ENCODE measurements around the gene PHF20. TPM values are rescaled to one million over a fixed set of nuclear protein-coding genes. Genes with fewer than 3 reads are reported as not detected.
"Not testable (repeated sequence)": the region's sequence is repeated elsewhere in the genome, so short reads cannot be mapped to it uniquely, and the experiment has no call there.

Gene PHF20
- total RNA-seq, 1 donor: 30.9 TPM

DNA sequence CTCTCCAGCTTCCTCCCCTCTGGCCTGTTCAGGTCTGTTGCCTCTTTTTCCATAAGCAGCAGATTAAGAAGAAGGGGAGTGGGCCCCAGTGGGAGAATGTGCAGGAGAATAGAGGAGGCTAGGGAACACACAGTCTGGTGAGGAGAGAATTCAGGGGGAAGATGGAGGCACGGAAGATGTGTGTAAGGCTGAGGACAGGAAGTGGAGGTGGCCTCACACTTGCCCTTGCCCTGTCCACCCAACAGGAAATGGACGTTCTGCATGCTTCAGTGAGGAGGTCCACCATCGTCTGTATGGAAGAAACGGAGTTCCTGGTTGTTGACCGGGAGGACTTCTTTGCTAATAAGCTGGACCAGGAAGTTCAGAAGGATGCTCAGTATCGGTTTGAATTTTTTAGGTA, 212.6 kb downstream of the PHF20 start:
- DNase-seq (ENCODE audit: low read depth): no peak
- H3K4me3 ChIP-seq (ENCODE audit: low read depth, low read length): no peak overlapping the region
- TF ChIP-seq, protein P1, sequence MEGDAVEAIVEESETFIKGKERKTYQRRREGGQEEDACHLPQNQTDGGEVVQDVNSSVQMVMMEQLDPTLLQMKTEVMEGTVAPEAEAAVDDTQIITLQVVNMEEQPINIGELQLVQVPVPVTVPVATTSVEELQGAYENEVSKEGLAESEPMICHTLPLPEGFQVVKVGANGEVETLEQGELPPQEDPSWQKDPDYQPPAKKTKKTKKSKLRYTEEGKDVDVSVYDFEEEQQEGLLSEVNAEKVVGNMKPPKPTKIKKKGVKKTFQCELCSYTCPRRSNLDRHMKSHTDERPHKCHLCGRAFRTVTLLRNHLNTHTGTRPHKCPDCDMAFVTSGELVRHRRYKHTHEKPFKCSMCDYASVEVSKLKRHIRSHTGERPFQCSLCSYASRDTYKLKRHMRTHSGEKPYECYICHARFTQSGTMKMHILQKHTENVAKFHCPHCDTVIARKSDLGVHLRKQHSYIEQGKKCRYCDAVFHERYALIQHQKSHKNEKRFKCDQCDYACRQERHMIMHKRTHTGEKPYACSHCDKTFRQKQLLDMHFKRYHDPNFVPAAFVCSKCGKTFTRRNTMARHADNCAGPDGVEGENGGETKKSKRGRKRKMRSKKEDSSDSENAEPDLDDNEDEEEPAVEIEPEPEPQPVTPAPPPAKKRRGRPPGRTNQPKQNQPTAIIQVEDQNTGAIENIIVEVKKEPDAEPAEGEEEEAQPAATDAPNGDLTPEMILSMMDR (IDR thresholded peaks at IDR 0.05; ENCODE audit: insufficient read depth, low read length): no peak

DNA sequence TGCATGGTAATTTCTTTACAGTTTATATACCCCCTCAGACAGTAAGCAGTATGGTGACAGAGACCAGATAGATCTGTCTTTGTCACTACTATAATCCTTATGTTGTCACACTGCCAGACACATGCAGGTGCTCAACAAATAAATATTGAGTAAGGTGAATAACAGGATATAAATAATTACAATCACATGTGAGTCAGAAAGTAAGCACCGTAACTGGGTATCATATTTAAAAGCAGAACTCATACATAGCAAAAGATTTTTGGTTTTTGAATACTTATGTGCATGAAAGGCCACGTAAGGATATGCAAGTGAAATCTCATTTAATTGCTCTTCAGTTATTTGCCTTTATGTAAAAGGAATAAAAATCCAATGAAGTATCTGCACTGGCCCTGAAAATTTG, 214.0 kb downstream of the PHF20 start:
- H3K4me3 ChIP-seq (ENCODE audit: low read depth, low read length): no peak overlapping the region
- TF ChIP-seq, protein P1 (IDR thresholded peaks at IDR 0.05; ENCODE audit: insufficient read depth, low read length): no peak
- no peak for DNase-seq (ENCODE audit: low read depth)

DNA sequence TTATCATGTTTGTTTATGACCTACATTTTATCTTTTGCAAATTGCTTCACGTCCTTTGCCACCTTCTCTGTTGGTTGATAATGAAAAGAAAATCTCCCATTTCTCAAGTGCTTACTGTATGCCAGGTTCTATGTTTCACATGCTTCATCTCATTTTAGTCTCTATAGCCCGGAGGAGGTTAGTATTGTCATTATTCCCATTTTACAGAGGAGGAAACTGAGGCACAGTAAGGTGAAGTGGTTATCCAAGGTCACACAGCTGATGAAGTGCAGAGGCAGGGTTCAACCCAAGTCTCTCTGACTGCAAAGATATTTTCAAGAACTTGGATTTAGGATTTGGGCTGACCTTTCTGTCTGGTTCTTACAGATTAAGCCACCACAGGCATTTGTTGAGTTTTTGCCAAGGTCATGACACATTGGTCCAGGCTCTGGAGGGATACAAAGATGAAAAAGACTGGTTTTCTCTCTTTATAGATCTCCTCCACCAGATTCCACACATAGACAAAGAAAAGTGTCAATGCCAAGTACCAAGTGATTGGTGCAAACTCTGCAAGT, 217.2 kb downstream of the PHF20 start:
- peak; percentile 41 for DNase-seq (ENCODE audit: low read depth)
- H3K4me3 ChIP-seq (ENCODE audit: low read depth, low read length): no peak overlapping the region
- TF ChIP-seq, protein P1 (IDR thresholded peaks at IDR 0.05; ENCODE audit: insufficient read depth, low read length): no peak

DNA sequence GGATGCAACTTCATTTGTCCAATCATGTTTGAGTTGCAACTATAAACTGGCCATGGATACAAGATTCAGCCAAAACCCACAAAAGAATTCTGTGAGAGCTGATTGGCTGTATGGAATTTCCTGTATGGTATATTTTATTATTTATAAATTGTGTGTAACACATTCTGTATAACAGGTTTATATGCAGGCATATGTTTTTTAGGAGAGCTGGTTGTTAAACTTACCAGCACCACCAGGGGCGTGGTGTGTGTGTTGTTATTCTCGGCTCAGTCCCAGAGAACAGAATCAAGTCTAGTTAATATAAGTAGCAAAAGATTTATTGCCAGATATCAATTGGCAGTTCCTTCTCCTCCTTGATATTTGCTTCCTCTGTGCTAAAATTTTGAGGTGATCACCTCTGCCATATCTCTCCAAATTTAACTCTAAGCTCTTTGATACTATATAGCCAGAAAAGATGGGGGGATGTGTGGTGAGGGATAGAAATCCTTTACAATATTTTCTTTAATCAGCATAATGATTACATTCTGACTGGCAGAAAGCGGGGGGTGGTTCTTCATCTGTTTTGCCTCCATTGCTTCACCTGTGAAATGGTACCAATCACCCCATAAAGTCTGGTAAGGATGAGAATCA, 219.4 kb downstream of the PHF20 start:
- peak; percentile 51 for DNase-seq (ENCODE audit: low read depth)
- TF ChIP-seq, protein P1 (IDR thresholded peaks at IDR 0.05; ENCODE audit: insufficient read depth, low read length): peak; percentile 75
- H3K4me3 ChIP-seq (ENCODE audit: low read depth, low read length): no peak overlapping the region

DNA sequence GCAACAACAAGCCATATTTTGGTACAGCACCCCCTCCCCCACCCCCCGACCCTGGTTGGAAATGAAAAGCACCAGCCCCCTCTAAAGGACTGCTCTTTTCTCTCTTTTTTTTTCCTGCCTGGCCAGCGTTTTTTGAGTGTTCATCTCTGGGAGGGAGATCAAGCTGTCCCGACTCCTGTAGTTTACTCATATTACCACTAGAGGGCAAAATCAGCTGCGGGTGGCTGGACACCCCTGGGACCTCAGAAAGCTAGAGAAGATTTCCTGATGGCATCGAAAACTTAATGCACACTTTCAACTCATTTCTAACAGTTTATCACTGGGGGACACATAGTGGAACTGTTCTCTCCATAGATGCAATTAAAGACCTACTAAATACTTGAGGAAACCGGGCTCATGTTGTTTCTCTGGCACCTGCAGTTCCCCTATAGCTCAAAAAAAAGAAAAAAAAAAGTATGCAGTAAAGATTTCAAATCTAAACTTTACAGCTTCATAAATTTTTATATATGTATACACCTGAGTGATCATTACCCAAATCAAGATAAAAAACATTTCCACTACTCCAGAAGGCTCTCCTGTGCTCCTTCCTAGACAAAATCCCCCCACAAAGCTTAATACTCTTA, 221.0 kb downstream of the PHF20 start:
- peak; percentile 70 for DNase-seq (ENCODE audit: low read depth)
- no peak overlapping the region for H3K4me3 ChIP-seq (ENCODE audit: low read depth, low read length)
- TF ChIP-seq, protein P1 (IDR thresholded peaks at IDR 0.05; ENCODE audit: insufficient read depth, low read length): peak; percentile 89

DNA sequence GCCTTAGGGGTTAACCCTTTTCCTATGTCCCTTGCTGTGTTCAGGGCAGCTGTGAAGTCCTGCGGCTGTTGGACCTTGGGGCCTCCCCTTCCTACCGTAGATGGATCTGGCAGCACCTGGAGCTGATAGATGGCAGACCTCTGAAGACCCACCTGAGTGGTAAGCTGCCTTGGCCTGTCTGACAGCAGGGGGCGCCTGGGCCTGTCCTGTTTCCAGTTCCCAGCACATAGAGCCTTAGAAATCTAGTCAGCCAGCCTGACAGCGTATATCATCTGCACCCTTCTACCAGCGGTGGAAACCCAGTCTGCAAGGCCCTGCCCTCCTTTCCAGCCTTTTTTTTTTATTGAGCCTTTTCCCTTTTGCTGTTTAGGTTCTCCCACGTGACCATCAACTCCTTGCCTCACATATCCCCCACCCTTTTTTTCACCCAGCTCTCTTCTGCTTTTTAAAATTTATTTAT, 223.2 kb downstream of the PHF20 start:
- peak; percentile 82 for DNase-seq (ENCODE audit: low read depth)
- no peak overlapping the region for H3K4me3 ChIP-seq (ENCODE audit: low read depth, low read length)
- TF ChIP-seq, protein P1 (IDR thresholded peaks at IDR 0.05; ENCODE audit: insufficient read depth, low read length): peak; percentile 96

DNA sequence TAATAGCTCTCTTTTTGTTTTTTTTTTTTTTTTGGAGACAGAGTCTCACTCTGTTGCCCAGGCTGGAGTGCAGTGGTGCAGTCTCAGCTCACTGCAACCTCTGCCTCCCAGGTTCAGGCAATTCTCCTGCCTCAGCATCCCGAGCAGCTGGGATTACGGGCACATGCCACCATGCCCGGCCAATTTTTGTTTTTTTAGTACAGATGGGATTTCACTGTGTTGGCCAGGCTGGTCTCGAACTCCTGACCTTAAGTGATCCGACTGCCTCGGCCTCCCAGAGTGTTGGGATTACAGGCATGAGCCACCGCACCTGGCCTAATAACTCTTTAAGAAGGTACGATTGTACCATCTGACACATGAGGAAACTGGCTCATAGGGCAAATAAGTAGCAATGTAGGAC, 224.7 kb downstream of the PHF20 start:
- H3K4me3 ChIP-seq (ENCODE audit: low read depth, low read length); DNase-seq (ENCODE audit: low read depth): not testable (repeated sequence)
